D341Med (cell line): ENCODE results near the gene MTIF3.
"Not testable (repeated sequence)": the region's sequence is repeated elsewhere in the genome, so short reads cannot be mapped to it uniquely, and the experiment has no call there.

Experiments used
- DNase-seq: peaks from one replicate; pipeline ENCODE4 v3.0.0; 2012; ENCODE audit warnings: low spot score

MTIF3 gene

GRCh38 chr13:27411341-27411740, 39.0 kb downstream of the MTIF3 start:
- no peak for DNase-seq

DNA sequence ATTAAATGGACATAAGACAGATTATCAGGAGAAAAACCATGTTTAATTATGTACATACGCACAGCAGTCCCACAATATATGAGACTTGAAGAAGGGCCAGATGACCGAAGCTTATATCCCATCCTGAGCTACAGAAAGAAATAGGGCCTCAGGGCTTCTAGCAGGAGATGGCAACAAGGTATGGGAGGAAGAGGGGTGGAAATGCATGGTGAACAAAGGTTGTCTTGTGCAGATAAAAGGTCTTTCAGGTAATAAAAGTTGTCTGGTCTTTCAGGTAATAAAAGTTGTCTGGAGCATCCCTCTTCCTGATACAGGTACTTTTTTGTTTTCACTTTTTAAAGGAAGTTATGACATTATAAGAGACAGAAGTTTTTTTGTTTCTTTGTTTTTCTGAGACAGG, 41.4 kb downstream of the MTIF3 start:
- no peak for DNase-seq

DNA sequence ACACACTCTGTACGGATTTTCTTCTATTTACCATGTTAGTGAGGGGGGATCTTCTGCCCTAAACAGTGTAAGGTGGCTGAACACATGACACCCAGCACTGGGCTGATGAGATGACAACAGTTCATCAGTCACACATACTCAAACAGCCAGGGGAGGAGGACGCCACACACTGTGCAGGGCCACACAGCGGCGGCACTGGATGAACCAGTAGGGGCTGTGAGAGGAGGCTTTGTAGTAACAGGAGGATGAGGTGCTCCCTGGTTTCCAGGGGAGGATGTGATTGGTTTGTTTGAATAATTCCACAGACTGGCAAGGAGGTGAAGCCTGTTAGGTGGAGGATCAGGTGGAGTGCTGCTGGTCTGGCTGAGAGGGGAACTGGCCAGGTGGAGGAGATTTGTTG, 42.3 kb downstream of the MTIF3 start:
- no peak for DNase-seq

DNA sequence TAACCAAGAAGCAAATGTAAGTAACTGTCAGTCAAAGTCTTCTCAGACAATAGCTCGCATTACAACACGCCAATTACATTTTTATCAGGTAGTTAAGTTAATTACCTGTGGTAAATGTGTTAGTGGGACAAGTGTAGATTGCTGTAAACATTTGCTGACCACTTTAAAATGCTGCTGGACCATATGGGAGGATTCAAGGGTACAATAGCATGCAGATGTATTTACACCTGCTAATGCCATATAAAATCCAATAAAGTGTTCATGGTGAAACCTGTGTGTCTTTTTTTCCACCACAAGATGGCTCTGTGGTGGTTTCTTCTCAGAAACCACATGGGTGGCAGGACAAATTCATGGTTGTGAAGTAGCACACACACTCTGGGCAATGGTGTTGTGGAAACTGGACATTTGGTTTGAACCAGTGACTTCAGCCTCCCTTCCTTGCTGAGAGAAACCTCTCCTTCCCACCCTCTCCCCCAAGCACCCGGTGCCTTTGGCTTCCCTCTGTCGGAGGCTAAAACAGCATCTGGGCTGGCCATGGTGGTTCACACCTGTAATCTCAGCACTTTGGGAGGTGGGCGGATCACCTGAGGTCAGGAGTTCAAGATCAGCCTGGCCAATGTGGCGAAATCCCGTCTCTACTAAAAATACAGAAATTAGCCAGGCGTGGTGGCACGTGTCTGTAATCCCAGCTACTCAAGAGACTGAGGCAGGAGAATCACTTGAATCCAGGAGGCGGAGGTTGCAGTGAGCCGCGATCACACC, 44.0 kb downstream of the MTIF3 start:
- DNase-seq, result peak; percentile 49

GRCh38 chr13:27405546-27406134, 44.7 kb downstream of the MTIF3 start:
- no peak for DNase-seq

DNA sequence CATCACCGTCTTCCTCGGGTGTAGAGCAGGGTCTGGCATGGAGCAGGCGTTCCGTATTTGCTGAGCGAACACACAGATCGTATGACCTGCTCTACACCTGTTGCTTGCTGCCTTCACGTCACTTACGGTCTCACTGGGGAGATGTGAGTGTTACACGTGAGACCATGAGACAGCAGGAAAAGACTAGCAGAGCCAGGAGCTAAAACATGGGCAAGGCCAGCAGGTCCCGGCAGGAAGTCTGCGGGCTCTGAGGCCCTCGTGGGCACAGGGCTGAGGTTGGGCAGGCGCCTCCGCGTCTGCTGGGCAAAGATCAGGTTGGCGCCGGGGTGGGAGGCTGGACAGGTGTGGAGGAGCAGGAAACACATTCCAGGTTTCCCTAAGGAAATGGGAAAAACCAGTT, 45.7 kb downstream of the MTIF3 start:
- no peak for DNase-seq

- no peak for DNase-seq
Observed at GRCh38 chr13:27403727-27404385, 46.5 kb downstream of the MTIF3 start.

DNA sequence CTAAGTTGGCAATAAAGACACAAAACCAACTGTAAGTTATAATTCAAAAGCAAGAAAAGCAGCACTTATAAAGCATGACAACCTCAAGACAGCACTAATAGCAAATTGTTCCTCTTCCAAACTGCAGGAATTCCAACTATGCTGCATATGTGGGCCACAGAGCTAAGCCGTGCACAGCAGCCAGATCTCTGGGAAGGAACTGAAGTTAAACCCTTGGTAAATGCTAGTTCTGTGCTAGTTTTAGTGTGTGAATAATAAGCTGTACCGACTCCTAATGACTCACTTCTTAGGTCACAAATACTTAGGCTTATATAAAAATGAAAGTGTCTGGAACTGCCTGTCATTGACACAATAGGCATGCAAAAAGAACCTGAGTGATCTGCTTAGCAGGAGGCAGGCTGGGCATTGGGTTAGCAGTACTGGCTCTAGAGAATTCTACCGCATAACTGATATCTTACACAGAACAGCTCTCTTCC, 47.1 kb downstream of the MTIF3 start:
- no peak for DNase-seq

- DNase-seq, result no peak
Observed at GRCh38 chr13:27401210-27401609, 49.2 kb downstream of the MTIF3 start.

- not testable (repeated sequence) for DNase-seq
Observed at GRCh38 chr13:27400405-27400804, 50.0 kb downstream of the MTIF3 start.

DNA sequence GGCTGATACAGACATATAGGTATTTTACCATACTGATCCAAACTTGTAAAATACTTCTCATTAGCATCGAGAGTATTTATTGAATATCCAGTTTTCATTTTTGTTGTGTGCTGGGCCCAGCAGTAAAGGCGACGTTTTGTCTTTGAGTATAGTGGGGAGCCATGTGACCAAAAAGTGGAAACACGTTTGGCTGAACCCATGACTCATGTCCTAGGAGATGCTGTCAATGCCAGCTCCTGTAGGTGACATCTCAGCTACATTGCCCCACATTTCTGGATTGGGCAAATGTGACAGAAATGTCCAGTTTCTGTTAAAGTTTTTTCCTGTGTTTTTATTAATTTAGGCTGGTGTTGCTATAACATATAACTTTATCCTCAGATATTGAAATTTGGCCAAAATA, 52.0 kb downstream of the MTIF3 start:
- no peak for DNase-seq

- no peak for DNase-seq
Observed at GRCh38 chr13:27396252-27396846, 54.0 kb downstream of the MTIF3 start.

DNA sequence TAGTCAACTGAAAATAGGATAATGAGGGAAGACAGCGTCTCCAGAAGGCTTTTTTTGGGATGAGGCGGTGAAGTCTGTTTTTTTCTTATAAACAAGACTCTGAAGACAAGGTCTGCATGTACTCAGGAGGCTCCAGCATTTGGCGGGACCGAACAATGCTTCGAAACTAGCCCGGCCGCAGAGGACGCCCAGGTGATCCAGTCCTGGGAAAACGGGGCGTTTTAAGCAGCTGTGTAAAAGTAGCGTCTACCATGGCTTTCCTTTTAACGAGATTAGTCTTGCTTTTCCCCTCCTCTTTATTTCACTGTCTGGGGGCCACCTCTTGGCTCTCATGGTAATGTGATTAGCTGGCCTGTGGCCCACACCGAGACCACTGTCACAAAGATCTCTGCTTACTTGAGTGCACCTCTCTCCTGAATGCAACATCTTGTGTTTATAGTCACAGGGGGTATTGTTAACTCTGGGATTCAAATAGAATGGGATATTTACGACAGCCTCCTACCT, 55.3 kb downstream of the MTIF3 start:
- no peak for DNase-seq

- DNase-seq, result no peak
Observed at GRCh38 chr13:27393101-27393500, 57.3 kb downstream of the MTIF3 start.

- no peak for DNase-seq
Observed at GRCh38 chr13:27391471-27391870, 58.9 kb downstream of the MTIF3 start.

GRCh38 chr13:27389891-27390290, 60.5 kb downstream of the MTIF3 start:
- no peak for DNase-seq

DNA sequence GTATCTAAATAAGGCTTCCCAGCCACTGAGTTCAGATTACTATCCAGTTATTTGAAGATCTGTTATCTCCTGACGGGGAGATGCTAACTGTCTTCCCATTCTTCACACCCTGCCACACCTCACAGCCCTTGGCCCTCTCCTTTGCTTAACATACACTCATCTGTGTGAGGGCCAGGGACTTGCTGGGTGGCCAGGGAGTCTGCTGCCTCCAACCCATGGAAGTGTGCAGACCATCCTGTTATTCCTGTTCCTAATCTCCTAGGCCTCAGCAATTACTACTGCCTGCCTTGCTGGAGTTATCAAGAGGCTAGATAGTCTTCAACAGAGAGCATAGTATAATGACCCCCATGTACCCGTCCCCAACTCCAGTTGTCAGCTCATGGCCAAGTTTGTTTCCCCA, 62.1 kb downstream of the MTIF3 start:
- DNase-seq, result no peak
